WI38 (cell line): ENCODE measurements around the gene NCK2.

Experiments used
- H3K4me3 ChIP-seq: 2 replicates; pipeline ENCODE4 v1.5.1; 2011; ENCODE audit warnings: low read depth, mild to moderate bottlenecking, control low read depth, low read length
- TF ChIP-seq, protein P1 (sequence below): IDR thresholded peaks from 2 replicates; pipeline ENCODE4 v1.5.1; 2012; ENCODE audit warnings: low read depth, mild to moderate bottlenecking, control low read depth, low read length

The NCK2 gene

GRCh38 chr2:105928563-105928962 is 183.9 kb downstream of the NCK2 start:
- H3K4me3 ChIP-seq: no peak overlapping the region
- TF ChIP-seq, protein P1, sequence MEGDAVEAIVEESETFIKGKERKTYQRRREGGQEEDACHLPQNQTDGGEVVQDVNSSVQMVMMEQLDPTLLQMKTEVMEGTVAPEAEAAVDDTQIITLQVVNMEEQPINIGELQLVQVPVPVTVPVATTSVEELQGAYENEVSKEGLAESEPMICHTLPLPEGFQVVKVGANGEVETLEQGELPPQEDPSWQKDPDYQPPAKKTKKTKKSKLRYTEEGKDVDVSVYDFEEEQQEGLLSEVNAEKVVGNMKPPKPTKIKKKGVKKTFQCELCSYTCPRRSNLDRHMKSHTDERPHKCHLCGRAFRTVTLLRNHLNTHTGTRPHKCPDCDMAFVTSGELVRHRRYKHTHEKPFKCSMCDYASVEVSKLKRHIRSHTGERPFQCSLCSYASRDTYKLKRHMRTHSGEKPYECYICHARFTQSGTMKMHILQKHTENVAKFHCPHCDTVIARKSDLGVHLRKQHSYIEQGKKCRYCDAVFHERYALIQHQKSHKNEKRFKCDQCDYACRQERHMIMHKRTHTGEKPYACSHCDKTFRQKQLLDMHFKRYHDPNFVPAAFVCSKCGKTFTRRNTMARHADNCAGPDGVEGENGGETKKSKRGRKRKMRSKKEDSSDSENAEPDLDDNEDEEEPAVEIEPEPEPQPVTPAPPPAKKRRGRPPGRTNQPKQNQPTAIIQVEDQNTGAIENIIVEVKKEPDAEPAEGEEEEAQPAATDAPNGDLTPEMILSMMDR: no peak

GRCh38 chr2:105929516-105929915 is 184.8 kb downstream of the NCK2 start:
- TF ChIP-seq, protein P1: no peak
- H3K4me3 ChIP-seq: no peak overlapping the region

DNA sequence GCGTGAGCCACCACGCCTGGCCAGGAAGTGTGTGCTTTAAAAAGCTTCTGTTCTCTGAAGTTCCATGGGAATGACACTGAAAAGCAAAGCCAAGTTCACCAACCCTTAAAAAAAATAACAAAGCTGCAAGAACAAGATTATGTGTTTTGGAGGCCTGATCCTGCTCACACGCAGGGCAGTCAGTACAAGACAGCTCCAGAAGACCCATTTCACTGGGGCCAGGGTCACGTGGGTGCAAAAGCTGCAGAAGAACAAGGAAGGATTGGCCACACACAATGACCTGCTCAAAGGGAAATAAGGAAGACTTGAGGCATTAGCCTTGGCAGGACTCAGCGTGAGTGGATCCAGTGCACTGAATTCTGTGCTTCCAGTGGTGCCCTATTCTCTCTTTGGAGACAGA is 187.9 kb downstream of the NCK2 start:
- H3K4me3 ChIP-seq: no peak overlapping the region
- TF ChIP-seq, protein P1: no peak

- H3K4me3 ChIP-seq: no peak overlapping the region
- TF ChIP-seq, protein P1: no peak
Observed at GRCh38 chr2:105933906-105934305, 189.2 kb downstream of the NCK2 start.

GRCh38 chr2:105934467-105934866 is 189.8 kb downstream of the NCK2 start:
- no peak overlapping the region for H3K4me3 ChIP-seq
- TF ChIP-seq, protein P1: no peak

GRCh38 chr2:105935063-105935462 is 190.4 kb downstream of the NCK2 start:
- TF ChIP-seq, protein P1: no peak
- H3K4me3 ChIP-seq: no peak overlapping the region

DNA sequence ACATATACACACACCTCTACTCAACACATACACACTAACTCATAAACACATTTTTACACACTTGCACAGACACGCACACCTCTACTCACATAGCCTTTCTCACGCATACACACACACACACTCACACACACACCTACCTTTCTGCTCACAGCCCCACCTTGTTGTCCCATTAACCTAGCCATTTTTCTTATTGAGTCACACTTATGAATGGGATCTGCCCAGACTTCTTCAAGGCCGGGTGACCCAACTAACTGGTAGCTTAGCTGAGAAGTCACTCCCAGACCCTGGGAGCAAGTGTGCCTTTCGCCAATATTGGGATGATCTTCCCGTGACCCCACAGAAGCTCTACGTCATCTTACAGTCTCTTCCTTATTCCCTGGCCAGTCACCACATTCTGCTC is 192.2 kb downstream of the NCK2 start:
- TF ChIP-seq, protein P1: no peak
- no peak overlapping the region for H3K4me3 ChIP-seq
